HG02852 (cell line): Measurements from ENCODE around the gene STH.
"Not testable (repeated sequence)": the region's sequence is repeated elsewhere in the genome, so short reads cannot be mapped to it uniquely, and the experiment has no call there.

Source experiments
- ATAC-seq: cut with Tn5 transposase; IDR thresholded peaks from one replicate; pipeline ENCODE4 v1.9.1; 2021; ENCODE audit warnings: mild to moderate bottlenecking, moderate library complexity; ENCODE audit not compliant: unreplicated experiment

Gene STH

GRCh38 chr17:46002311-46002972 is 3.4 kb downstream of the STH start:
- no peak for ATAC-seq

- no peak for ATAC-seq
These were observed 3.9 kb downstream of the STH start for GRCh38 chr17:46002973-46003316.

GRCh38 chr17:46003907-46004748 is 5.1 kb downstream of the STH start:
- no peak for ATAC-seq

- not testable (repeated sequence) for ATAC-seq
These were observed 7.0 kb downstream of the STH start for GRCh38 chr17:46006082-46006481.

GRCh38 chr17:46007461-46007965 is 8.5 kb downstream of the STH start:
- ATAC-seq = no peak

- no peak for ATAC-seq
These were observed 9.5 kb downstream of the STH start for GRCh38 chr17:46008591-46008990.

GRCh38 chr17:46009681-46010596 is 10.9 kb downstream of the STH start:
- ATAC-seq = no peak

- no peak for ATAC-seq
These were observed 11.6 kb downstream of the STH start for GRCh38 chr17:46010597-46011186.

GRCh38 chr17:46011711-46012505 is 12.9 kb downstream of the STH start:
- ATAC-seq = no peak

GRCh38 chr17:46012506-46013079 is 13.5 kb downstream of the STH start:
- ATAC-seq = no peak

GRCh38 chr17:46013127-46013501 is 14.1 kb downstream of the STH start:
- ATAC-seq = no peak

GRCh38 chr17:46013502-46014165 is 14.6 kb downstream of the STH start:
- no peak for ATAC-seq

GRCh38 chr17:46019408-46019925 is 20.4 kb downstream of the STH start:
- ATAC-seq = not testable (repeated sequence)

- no peak for ATAC-seq
These were observed 21.1 kb downstream of the STH start for GRCh38 chr17:46020023-46020761.

GRCh38 chr17:46020998-46021397 is 21.9 kb downstream of the STH start:
- ATAC-seq = no peak

- ATAC-seq = not testable (repeated sequence)
These were observed 24.3 kb downstream of the STH start for GRCh38 chr17:46023366-46023765.

- ATAC-seq = no peak
These were observed 24.8 kb downstream of the STH start for GRCh38 chr17:46023783-46024388.

GRCh38 chr17:46024590-46024989 is 25.5 kb downstream of the STH start:
- ATAC-seq = no peak
